Activated T-helper 1 cell treated with anti-CD3 and anti-CD28 coated beads, Interleukin-12 subunit alpha, Interleukin-12 subunit beta, Interleukin-2, Interleukin-4 antibody, amounts not matched to agents 30 ng/mL and 10 ng/mL and 1 ng/mL, durations not matched to agents 14 hours and 24 hours and 36 hours (primary cell): ENCODE measurements around the gene HSD3B2. TPM values are rescaled to one million over a fixed set of nuclear protein-coding genes. Genes with fewer than 3 reads are reported as not detected.
"Not testable (repeated sequence)": the region's sequence is repeated elsewhere in the genome, so short reads cannot be mapped to it uniquely, and the experiment has no call there.

ENCODE experiments used
- DNase-seq: peaks from one replicate; pipeline ENCODE4 v3.0.0; 2021; ENCODE audit warnings: low spot score
- H3K27ac Mint-ChIP-seq: one replicate; pipeline ENCODE4 v1.8.0; 2021; ENCODE audit warnings: mild to moderate bottlenecking, mixed read lengths
- H3K27me3 Mint-ChIP-seq: one replicate; pipeline ENCODE4 v1.8.0; 2022; ENCODE audit warnings: mild to moderate bottlenecking, moderate library complexity, mixed read lengths; ENCODE audit not compliant: insufficient read depth
- H3K36me3 Mint-ChIP-seq: one replicate; pipeline ENCODE4 v1.8.0; 2021; ENCODE audit warnings: low read depth, mixed read lengths
- H3K4me1 Mint-ChIP-seq: one replicate; pipeline ENCODE4 v1.8.0; 2021; ENCODE audit warnings: low read depth, mixed read lengths
- H3K4me3 Mint-ChIP-seq: one replicate; pipeline ENCODE4 v1.8.0; 2021; ENCODE audit warnings: mild to moderate bottlenecking, moderate library complexity, mixed read lengths
- H3K9me3 Mint-ChIP-seq: one replicate; pipeline ENCODE4 v1.8.0; 2021; ENCODE audit warnings: mixed read lengths
- intact Hi-C: fragments of 100-400 bp; cut with micrococcal nuclease; formaldehyde crosslinking; loops from one replicate; pipeline ENCODE4 v1.15.1; 2024
- total RNA-seq: library from RNA; stranded (reverse); gene quantifications from 2 replicates; pipeline ENCODE4 v1.2.3, GENCODE V29; 2022

Gene HSD3B2
- total RNA-seq, result not detected in 2 replicates

GRCh38 chr1:119414950-119415349 is at the start of gene HSD3B2:
Gene HSD3B2, plus strand, starts transcription at chr1:119415150. Its CDS starts 270 bp downstream, at chr1:119415420.
- Mint-ChIP-seq H3K4me1 (no peaks in the 10 kb centered on the region), H3K4me3 (no peak within 1 kb of the TSS), H3K27me3 (peaks cover 5% of the 10 kb centered on the region), H3K9me3 (no peaks in the 10 kb centered on the region), H3K36me3 (no peaks in the 10 kb centered on the region), H3K27ac (no peak within 1 kb of the TSS)
- intact Hi-C loops, result no loop called here
- DNase-seq, result no peak

DNA sequence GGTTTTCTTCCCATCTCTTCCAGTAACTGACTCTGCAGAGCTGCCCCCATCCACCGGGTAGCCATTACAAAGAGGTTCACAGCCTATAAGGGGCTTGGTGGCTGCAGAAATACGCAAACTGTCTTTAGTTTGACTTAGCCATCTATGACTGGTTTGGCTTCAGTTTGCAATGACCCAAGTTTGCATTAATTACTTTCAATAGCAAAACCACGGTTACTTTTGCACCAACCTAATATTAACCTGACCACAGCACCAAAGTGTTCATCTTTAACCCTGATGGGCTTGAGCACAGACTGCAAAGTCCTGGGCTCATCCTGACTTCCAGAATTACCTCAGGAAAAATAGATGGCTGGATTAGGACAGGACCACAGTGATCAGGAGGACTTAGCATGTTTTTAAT is 48.5 kb upstream of the HSD3B2 start:
- no peaks in the 10 kb centered on the region for H3K9me3 Mint-ChIP-seq
- intact Hi-C loops, result loop anchor here (10.0 kb wide), 1 partner anchor 1212 kb away; no protein-coding TSS in a partner anchor
- no peak overlapping the region for H3K4me3 Mint-ChIP-seq
- H3K36me3 Mint-ChIP-seq, result no peaks in the 10 kb centered on the region
- H3K27ac Mint-ChIP-seq, result no peak overlapping the region
- no peaks in the 10 kb centered on the region for H3K4me1 Mint-ChIP-seq
- no peak for DNase-seq
- peaks cover 17% of the 10 kb centered on the region for H3K27me3 Mint-ChIP-seq

DNA sequence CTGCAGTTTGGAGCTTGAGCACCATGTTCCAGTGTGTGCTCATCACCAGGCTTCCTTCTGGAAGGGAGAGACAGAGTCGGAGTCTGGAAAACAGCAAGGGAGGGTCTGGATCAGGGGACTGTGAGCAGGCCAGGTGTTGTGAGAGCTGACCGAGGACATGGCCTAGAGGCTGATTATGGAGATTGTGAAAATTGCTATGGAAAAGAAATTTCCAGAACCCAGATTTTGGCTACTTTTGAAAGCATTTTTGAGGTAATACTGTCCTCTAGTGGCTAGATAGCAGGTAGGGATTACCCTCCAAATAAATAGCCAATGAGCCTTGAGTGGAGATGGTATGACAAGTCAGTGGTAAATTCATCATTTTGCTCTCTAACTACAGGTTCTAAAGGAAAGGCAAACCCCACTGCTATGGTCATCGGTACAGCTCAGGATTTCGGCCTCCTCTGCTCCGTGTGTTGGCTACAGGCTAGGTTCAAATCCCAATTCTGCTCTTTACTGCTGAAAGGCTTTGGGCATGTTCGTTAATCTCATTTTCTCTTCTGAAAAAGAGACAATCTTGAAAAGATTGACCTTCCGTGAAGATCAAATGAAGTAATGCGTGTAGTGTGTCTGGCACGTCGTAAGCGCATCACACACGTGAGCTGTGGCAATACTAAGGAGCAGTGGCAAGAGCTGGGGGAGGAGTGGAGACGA is 47.4 kb upstream of the HSD3B2 start:
- Mint-ChIP-seq H3K36me3 (no peaks in the 10 kb centered on the region), H3K27me3 (peaks cover 23% of the 10 kb centered on the region), H3K9me3 (no peaks in the 10 kb centered on the region), H3K4me1 (no peaks in the 10 kb centered on the region), H3K4me3 (no peak overlapping the region), H3K27ac (no peak overlapping the region)
- DNase-seq, result no peak
- intact Hi-C loops, result loop anchor here (1.0 to 10.0 kb wide), 3 partner anchors 81 to 1213 kb away; no protein-coding TSS in a partner anchor

DNA sequence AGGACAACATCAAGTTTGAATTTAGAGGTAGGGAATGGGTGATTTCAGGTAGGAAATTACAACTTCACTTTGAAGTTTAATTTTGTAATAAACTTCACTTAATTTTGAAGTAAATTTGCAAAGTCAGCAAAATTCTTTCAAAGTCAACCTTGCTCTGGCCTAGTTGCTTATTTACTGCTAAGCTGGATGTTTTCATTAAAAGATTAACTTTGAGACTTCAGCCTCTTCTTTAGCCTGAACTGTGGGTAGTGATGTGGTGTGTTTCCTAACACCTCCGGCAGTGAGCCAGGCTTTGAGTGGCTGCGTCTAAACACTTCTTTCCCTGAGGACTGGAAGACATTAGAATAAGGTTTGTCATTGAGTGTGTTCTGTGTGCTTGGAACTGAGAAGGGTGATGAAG is 46.4 kb upstream of the HSD3B2 start, which contains the start of gene HAO2:
Gene HAO2 (plus strand): TSS at position 232 of the 400 bp plus-strand sequence. CDS start 12,301 bp downstream, outside the sequence.
- Mint-ChIP-seq H3K4me1 (no peaks in the 10 kb centered on the region), H3K27me3 (peaks cover 16% of the 10 kb centered on the region), H3K36me3 (no peaks in the 10 kb centered on the region), H3K27ac (no peak within 1 kb of the TSS), H3K9me3 (no peaks in the 10 kb centered on the region), H3K4me3 (no peak within 1 kb of the TSS)
- DNase-seq, result no peak
- intact Hi-C loops, result loop anchor here (10.0 kb wide), 1 partner anchor 1214 kb away; no protein-coding TSS in a partner anchor

DNA sequence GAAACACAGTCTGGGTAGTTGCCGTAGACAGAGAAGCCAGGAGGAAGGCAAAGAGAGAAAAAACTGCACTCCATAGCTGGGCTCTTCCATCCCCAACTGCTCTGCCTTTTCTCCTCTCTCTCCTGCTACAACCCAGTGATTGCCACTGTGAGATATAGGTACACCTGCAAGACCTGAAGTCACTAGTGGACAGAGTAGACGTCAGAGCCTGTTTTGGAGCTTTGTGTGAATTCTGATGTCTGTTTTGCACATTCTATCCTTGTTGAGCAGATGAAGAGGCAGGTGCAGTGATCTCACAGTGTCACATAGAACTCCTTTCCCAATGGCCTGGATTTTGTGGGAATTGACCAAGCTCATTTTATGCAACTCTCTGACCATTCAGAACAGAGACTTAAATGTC is 44.2 kb upstream of the HSD3B2 start:
- H3K4me1 Mint-ChIP-seq, result no peaks in the 10 kb centered on the region
- intact Hi-C loops, result no loop called here
- H3K9me3 Mint-ChIP-seq, result no peaks in the 10 kb centered on the region
- no peak overlapping the region for H3K4me3 Mint-ChIP-seq
- DNase-seq, result no peak
- peaks cover 19% of the 10 kb centered on the region for H3K27me3 Mint-ChIP-seq
- H3K27ac Mint-ChIP-seq, result no peak overlapping the region
- H3K36me3 Mint-ChIP-seq, result no peaks in the 10 kb centered on the region

DNA sequence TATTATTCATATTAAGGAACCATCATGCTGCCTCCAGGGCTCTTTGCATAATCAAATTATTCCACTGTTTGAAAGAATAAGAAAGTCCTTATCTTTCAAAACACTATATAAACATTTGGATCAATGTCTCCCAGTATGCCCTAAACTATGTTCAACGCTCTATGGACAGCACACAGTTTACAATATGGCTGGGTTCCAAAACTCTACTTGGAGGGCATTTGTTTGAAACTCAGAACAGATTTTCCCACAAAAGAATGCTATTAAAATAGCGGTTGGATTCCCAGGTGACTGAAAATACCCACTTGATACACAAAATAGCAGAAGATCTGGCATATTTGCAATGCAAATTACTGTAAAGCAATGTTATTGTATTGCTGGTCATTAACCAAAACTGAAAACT is 43.1 kb upstream of the HSD3B2 start:
- intact Hi-C loops, result no loop called here
- Mint-ChIP-seq H3K4me3 (no peak overlapping the region), H3K36me3 (no peaks in the 10 kb centered on the region), H3K9me3 (no peaks in the 10 kb centered on the region), H3K4me1 (no peaks in the 10 kb centered on the region), H3K27me3 (peaks cover 16% of the 10 kb centered on the region), H3K27ac (no peak overlapping the region)
- no peak for DNase-seq

DNA sequence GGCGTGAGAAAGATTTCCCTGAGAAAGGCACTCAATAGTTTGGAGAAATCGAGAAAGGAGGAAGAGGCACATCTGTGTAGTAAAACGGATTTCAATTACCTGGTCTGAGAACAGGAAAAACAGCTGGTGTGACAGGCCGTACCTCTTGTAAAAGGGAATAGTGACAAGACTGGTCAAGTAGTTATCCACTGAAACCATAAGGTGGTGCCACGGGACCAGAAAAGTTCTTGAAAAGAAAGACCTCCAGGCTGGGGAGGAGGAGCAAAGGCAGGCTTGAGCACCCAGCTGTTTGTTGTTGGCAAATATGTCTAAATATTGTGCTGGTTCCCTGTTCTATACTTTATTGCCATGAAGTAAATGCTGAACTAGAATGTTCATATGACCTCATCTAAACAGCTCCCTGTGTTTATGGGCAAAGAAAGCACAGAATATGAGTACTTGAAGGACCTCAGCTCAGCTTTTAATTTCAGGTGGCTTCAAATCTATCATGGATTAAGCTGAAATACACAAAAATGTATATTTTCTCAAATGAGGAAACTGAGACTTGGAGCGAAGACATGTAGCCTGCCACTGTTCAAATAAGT is 42.4 kb upstream of the HSD3B2 start:
- no peaks in the 10 kb centered on the region for H3K4me1 Mint-ChIP-seq
- H3K4me3 Mint-ChIP-seq, result no peak overlapping the region
- no peak overlapping the region for H3K27ac Mint-ChIP-seq
- intact Hi-C loops, result no loop called here
- no peaks in the 10 kb centered on the region for H3K9me3 Mint-ChIP-seq
- peaks cover 11% of the 10 kb centered on the region for H3K27me3 Mint-ChIP-seq
- no peak for DNase-seq
- H3K36me3 Mint-ChIP-seq, result no peaks in the 10 kb centered on the region

DNA sequence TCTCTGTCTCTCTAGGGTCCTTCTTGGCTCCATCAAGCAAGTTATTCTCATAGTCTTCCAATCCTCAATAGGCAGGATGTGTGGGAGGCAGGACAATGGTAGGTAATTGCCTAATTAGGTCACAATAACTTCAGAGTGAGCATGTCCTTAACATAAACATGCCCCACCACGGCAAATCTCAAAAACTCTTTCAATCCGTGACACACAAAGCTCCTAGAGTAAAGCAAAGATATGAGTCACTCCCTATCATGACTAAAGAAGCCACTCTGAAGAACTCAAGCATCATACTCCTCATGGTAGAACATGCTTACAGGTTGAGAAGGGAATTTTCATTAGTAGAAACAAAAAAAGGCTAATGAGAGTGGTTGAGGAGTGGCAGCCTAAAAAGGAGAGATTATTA is 41.5 kb upstream of the HSD3B2 start:
- Mint-ChIP-seq H3K4me1 (no peaks in the 10 kb centered on the region), H3K27ac (no peak overlapping the region), H3K36me3 (no peaks in the 10 kb centered on the region), H3K4me3 (no peak overlapping the region), H3K27me3 (peaks cover 10% of the 10 kb centered on the region), H3K9me3 (no peaks in the 10 kb centered on the region)
- no peak for DNase-seq
- intact Hi-C loops, result no loop called here

- no peaks in the 10 kb centered on the region for H3K9me3 Mint-ChIP-seq
- H3K4me1 Mint-ChIP-seq, result no peaks in the 10 kb centered on the region
- H3K36me3 Mint-ChIP-seq, result no peaks in the 10 kb centered on the region
- H3K27me3 Mint-ChIP-seq, result peaks cover 10% of the 10 kb centered on the region
- intact Hi-C loops, result no loop called here
- no peak overlapping the region for H3K27ac Mint-ChIP-seq
- no peak overlapping the region for H3K4me3 Mint-ChIP-seq
- DNase-seq, result no peak
Measured at GRCh38 chr1:119374208-119374874, 40.6 kb upstream of the HSD3B2 start.

DNA sequence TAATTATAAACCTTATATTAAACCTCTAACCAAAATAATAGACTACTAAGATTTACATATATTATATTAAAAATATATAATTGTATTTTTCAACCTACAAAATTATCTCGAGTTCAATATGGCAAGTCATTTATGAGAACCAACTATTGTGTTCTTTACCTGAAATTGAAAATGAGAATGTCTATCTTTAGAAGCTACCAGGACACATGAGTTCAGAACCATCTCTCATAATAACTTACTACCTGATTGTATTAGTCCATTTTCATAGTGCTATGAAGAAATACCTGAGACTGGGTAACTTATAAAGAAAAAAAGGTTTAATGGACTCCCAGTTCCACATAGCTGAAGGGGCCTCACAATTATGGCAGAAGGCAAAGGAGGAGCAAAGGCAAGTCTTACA is 39.6 kb upstream of the HSD3B2 start:
- no peak for DNase-seq
- Mint-ChIP-seq H3K27ac (no peak overlapping the region), H3K27me3 (peaks cover 10% of the 10 kb centered on the region), H3K4me1 (no peaks in the 10 kb centered on the region), H3K4me3 (no peak overlapping the region), H3K36me3 (no peaks in the 10 kb centered on the region), H3K9me3 (no peaks in the 10 kb centered on the region)
- intact Hi-C loops, result no loop called here

- peaks cover 10% of the 10 kb centered on the region for H3K27me3 Mint-ChIP-seq
- H3K36me3 Mint-ChIP-seq, result no peaks in the 10 kb centered on the region
- intact Hi-C loops, result no loop called here
- no peak overlapping the region for H3K4me3 Mint-ChIP-seq
- H3K9me3 Mint-ChIP-seq, result no peaks in the 10 kb centered on the region
- no peaks in the 10 kb centered on the region for H3K4me1 Mint-ChIP-seq
- no peak overlapping the region for H3K27ac Mint-ChIP-seq
- DNase-seq, result no peak
Measured at GRCh38 chr1:119376594-119376993, 38.4 kb upstream of the HSD3B2 start.

DNA sequence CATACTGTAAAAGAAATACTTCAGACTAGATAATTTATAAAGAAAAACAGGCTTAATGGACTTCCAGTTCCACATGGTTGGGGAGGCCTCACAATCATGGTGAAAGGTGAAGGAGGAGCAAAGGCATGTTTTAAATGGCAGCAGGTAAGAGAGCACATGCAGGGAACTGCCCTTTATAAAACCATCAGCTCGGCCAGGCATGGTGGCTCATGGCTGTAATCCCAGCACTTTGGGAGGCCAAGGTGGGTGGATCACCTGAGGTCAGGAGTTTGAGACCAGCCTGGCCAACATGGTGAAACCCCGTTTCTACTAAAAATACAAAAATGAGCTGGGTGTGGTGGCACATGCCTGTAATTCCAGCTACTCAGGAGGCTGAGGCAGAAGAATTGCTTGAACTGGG is 37.4 kb upstream of the HSD3B2 start:
- H3K4me1 Mint-ChIP-seq, H3K9me3 Mint-ChIP-seq, intact Hi-C loops, H3K27ac Mint-ChIP-seq, H3K4me3 Mint-ChIP-seq, DNase-seq, H3K36me3 Mint-ChIP-seq, H3K27me3 Mint-ChIP-seq: not testable (repeated sequence)

GRCh38 chr1:119379117-119379516 is 35.8 kb upstream of the HSD3B2 start:
- H3K36me3 Mint-ChIP-seq, result no peaks in the 10 kb centered on the region
- DNase-seq, result no peak
- intact Hi-C loops, result no loop called here
- no peak overlapping the region for H3K4me3 Mint-ChIP-seq
- peaks cover 2% of the 10 kb centered on the region for H3K27me3 Mint-ChIP-seq
- no peaks in the 10 kb centered on the region for H3K9me3 Mint-ChIP-seq
- H3K27ac Mint-ChIP-seq, result no peak overlapping the region
- H3K4me1 Mint-ChIP-seq, result no peaks in the 10 kb centered on the region
